ENCODE measurements around the gene CPT1A. TPM values are rescaled to one million over a fixed set of nuclear protein-coding genes. Genes with fewer than 3 reads are reported as not detected.

The CPT1A gene
- total RNA-seq, 1 experiment from 2014 or later, result 6.3 TPM

- Mint-ChIP-seq H3K36me3 (ENCODE audit: insufficient read depth, unreplicated experiment) (no peaks in the 10 kb centered on the region), H3K4me3 (ENCODE audit: unreplicated experiment) (no peak overlapping the region), H3K4me1 (ENCODE audit: low read depth, unreplicated experiment) (no peaks in the 10 kb centered on the region), H3K9me3 (ENCODE audit: unreplicated experiment) (no peaks in the 10 kb centered on the region), H3K27ac (ENCODE audit: unreplicated experiment) (no peak overlapping the region), H3K27me3 (ENCODE audit: insufficient read depth, unreplicated experiment) (no peaks in the 10 kb centered on the region)
- H3K27me3 ChIP-seq (replicated peaks; ENCODE audit: control insufficient read depth, insufficient read depth, low read length), result no peaks in the 10 kb centered on the region
- TF ChIP-seq CTCF (IDR thresholded peaks at IDR 0.05; ENCODE audit: insufficient read depth in 1 of 2, low read depth in 1 of 2, low read length in 1 of 2, severe bottlenecking in 1 of 2, unreplicated experiment in 1 of 2), result no peak
- H3K4me3 ChIP-seq (ENCODE audit: low read depth, low read length), result no peak overlapping the region
- no TSS peak for BruUV-seq (replicated peaks)
- intact Hi-C loops (cut with micrococcal nuclease; ENCODE audit: unreplicated experiment), result no loop called here
- H3K4me1 ChIP-seq, result no peaks in the 10 kb centered on the region
- DNase-seq, result no peak
- H3K9me3 ChIP-seq, result no peaks in the 10 kb centered on the region
- ChIA-PET POLR2A (no interaction called here), CTCF (no interaction called here)
- no peaks in the 10 kb centered on the region for H3K36me3 ChIP-seq (ENCODE audit: control insufficient read depth, insufficient read depth, low read length)
Measured at GRCh38 chr11:68817554-68817953, 24.2 kb downstream of the CPT1A start.

GRCh38 chr11:68816917-68817419 lies 24.7 kb downstream of the CPT1A start:
- Histone ChIP-seq H3K36me3 (ENCODE audit: control insufficient read depth, insufficient read depth, low read length) (no peaks in the 10 kb centered on the region), H3K27me3 (replicated peaks; ENCODE audit: control insufficient read depth, insufficient read depth, low read length) (no peaks in the 10 kb centered on the region), H3K9me3 (no peaks in the 10 kb centered on the region), H3K4me1 (no peaks in the 10 kb centered on the region), H3K4me3 (ENCODE audit: low read depth, low read length) (no peak overlapping the region)
- no TSS peak for BruUV-seq (replicated peaks)
- H3K36me3 Mint-ChIP-seq (ENCODE audit: insufficient read depth, unreplicated experiment), result no peaks in the 10 kb centered on the region
- peak overlapping the region; percentile 10 for H3K27ac Mint-ChIP-seq (ENCODE audit: unreplicated experiment)
- POLR2A ChIA-PET, result no interaction called here
- intact Hi-C loops (cut with micrococcal nuclease; ENCODE audit: unreplicated experiment), result no loop called here
- H3K4me1 Mint-ChIP-seq (ENCODE audit: low read depth, unreplicated experiment), result no peaks in the 10 kb centered on the region
- no peaks in the 10 kb centered on the region for H3K27me3 Mint-ChIP-seq (ENCODE audit: insufficient read depth, unreplicated experiment)
- no peaks in the 10 kb centered on the region for H3K9me3 Mint-ChIP-seq (ENCODE audit: unreplicated experiment)
- TF ChIP-seq CTCF (IDR thresholded peaks at IDR 0.05; ENCODE audit: insufficient read depth in 1 of 2, low read depth in 1 of 2, low read length in 1 of 2, severe bottlenecking in 1 of 2, unreplicated experiment in 1 of 2), result no peak
- CTCF ChIA-PET, result no interaction called here
- no peak for DNase-seq
- no peak overlapping the region for H3K4me3 Mint-ChIP-seq (ENCODE audit: unreplicated experiment)

- H3K4me3 ChIP-seq (ENCODE audit: low read depth, low read length), result no peak overlapping the region
- Mint-ChIP-seq H3K27me3 (ENCODE audit: insufficient read depth, unreplicated experiment) (no peaks in the 10 kb centered on the region), H3K4me1 (ENCODE audit: low read depth, unreplicated experiment) (no peaks in the 10 kb centered on the region), H3K9me3 (ENCODE audit: unreplicated experiment) (no peaks in the 10 kb centered on the region), H3K4me3 (ENCODE audit: unreplicated experiment) (no peak overlapping the region), H3K36me3 (ENCODE audit: insufficient read depth, unreplicated experiment) (no peaks in the 10 kb centered on the region), H3K27ac (ENCODE audit: unreplicated experiment) (peak overlapping the region; percentile 10)
- H3K9me3 ChIP-seq, result no peaks in the 10 kb centered on the region
- POLR2A ChIA-PET, result no interaction called here
- no peaks in the 10 kb centered on the region for H3K36me3 ChIP-seq (ENCODE audit: control insufficient read depth, insufficient read depth, low read length)
- no peak for DNase-seq
- no TSS peak for BruUV-seq (replicated peaks)
- no peaks in the 10 kb centered on the region for H3K4me1 ChIP-seq
- TF ChIP-seq CTCF (IDR thresholded peaks at IDR 0.05; ENCODE audit: insufficient read depth in 1 of 2, low read depth in 1 of 2, low read length in 1 of 2, severe bottlenecking in 1 of 2, unreplicated experiment in 1 of 2), result no peak
- CTCF ChIA-PET, result no interaction called here
- intact Hi-C loops (cut with micrococcal nuclease; ENCODE audit: unreplicated experiment), result no loop called here
- H3K27me3 ChIP-seq (replicated peaks; ENCODE audit: control insufficient read depth, insufficient read depth, low read length), result no peaks in the 10 kb centered on the region
Measured at GRCh38 chr11:68816251-68816776, 25.4 kb downstream of the CPT1A start.

Measured in Caco-2 (cell line).